Parathyroid adenoma (tissue), 2 donors: ENCODE data around the gene SORBS1.

Experiments used
- H2AFZ ChIP-seq: fragments of 300-600 bp; sonication (generic); one replicate; pipeline ENCODE4 v1.7.0; 2017; ENCODE audit warnings: antibody characterized with exemption, mild to moderate bottlenecking
- H3K27ac ChIP-seq: fragments of 300-600 bp; sonication (generic); one replicate; pipeline ENCODE4 v1.7.0; 2017
- H3K27me3 ChIP-seq: fragments of 300-600 bp; sonication (generic); one replicate; pipeline ENCODE4 v1.7.0; 2017; ENCODE audit warnings: low read length; ENCODE audit not compliant: control insufficient read depth, insufficient read depth
- H3K36me3 ChIP-seq: fragments of 300-600 bp; sonication (generic); one replicate; pipeline ENCODE4 v1.7.0; 2017; ENCODE audit warnings: low read length; ENCODE audit not compliant: control insufficient read depth, insufficient read depth
- H3K4me1 ChIP-seq: fragments of 300-600 bp; sonication (generic); one replicate; pipeline ENCODE4 v1.7.0; 2017; ENCODE audit warnings: control low read depth
- H3K4me2 ChIP-seq: fragments of 300-600 bp; sonication (generic); one replicate; pipeline ENCODE4 v1.7.0; 2017; ENCODE audit warnings: low read length
- H3K4me3 ChIP-seq: fragments of 300-600 bp; sonication (generic); one replicate; pipeline ENCODE4 v1.7.0; 2017; ENCODE audit warnings: low read depth, low read length
- H3K79me2 ChIP-seq: fragments of 300-600 bp; sonication (generic); one replicate; pipeline ENCODE4 v1.7.0; 2017; ENCODE audit warnings: control low read depth
- H3K9ac ChIP-seq: fragments of 300-600 bp; sonication (generic); one replicate; pipeline ENCODE4 v1.7.0; 2017; ENCODE audit warnings: mild to moderate bottlenecking
- H3K9me3 ChIP-seq: fragments of 300-600 bp; sonication (generic); one replicate; pipeline ENCODE4 v1.7.0; 2017; ENCODE audit warnings: low read length; ENCODE audit not compliant: control insufficient read depth
- TF ChIP-seq, protein P1 (sequence below): fragments of 300-600 bp; sonication (generic); IDR thresholded peaks from one replicate; pipeline ENCODE4 v1.7.0; 2017; ENCODE audit warnings: antibody characterized with exemption, mild to moderate bottlenecking
- donor health status: primary hyperparathyroidism.

Gene SORBS1

DNA sequence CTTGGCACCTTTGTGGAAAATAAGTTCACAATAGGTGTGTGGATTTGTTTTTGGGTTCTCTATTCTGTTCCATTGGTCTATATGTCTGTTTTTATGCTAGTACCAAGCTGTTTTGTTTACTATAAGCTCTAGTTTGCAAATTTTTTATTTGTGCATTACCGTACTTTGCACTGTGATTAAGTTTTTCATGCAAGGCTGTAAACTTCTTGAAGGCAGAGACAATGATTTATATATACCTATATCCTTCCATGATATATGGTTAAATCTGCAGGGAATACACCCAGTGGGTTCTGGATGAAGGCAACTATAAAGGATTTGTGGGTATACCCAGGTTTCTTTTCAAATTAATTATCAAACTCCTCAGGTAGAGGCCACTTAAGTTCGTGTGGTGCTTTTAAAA, 178.6 kb downstream of the SORBS1 start:
- Histone ChIP-seq H3K4me1 (no peaks in the 10 kb centered on the region), H3K79me2 (no peaks in the 10 kb centered on the region), H3K4me3 (no peak overlapping the region), H3K36me3 (no peaks in the 10 kb centered on the region), H3K27ac (no peak overlapping the region), H3K9me3 (no peaks in the 10 kb centered on the region), H2AFZ (no peak overlapping the region), H3K9ac (no peak overlapping the region), H3K27me3 (no peaks in the 10 kb centered on the region), H3K4me2 (no peak overlapping the region)
- TF ChIP-seq, protein P1, sequence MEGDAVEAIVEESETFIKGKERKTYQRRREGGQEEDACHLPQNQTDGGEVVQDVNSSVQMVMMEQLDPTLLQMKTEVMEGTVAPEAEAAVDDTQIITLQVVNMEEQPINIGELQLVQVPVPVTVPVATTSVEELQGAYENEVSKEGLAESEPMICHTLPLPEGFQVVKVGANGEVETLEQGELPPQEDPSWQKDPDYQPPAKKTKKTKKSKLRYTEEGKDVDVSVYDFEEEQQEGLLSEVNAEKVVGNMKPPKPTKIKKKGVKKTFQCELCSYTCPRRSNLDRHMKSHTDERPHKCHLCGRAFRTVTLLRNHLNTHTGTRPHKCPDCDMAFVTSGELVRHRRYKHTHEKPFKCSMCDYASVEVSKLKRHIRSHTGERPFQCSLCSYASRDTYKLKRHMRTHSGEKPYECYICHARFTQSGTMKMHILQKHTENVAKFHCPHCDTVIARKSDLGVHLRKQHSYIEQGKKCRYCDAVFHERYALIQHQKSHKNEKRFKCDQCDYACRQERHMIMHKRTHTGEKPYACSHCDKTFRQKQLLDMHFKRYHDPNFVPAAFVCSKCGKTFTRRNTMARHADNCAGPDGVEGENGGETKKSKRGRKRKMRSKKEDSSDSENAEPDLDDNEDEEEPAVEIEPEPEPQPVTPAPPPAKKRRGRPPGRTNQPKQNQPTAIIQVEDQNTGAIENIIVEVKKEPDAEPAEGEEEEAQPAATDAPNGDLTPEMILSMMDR = no peak

DNA sequence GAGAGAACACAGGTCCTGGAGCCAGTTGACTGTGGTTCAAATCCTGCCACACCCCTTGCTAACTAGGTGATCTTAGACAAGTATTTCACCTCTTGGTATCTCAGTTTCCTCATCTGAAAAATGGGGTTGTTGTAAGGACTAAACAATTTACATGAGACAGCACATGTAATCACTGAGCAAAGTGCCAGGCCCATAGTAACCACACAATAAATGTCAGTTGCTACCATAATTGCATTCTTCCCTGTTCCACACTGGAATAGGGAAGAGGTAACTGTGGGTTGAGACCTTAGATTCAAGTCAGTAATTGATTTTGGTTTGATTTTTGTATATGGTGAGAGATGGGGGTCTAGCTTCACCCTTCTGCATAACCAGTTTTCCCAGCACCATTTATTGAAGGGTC, 179.0 kb downstream of the SORBS1 start:
- no peak overlapping the region for H3K4me2 ChIP-seq
- no peak overlapping the region for H2AFZ ChIP-seq
- H3K9me3 ChIP-seq = no peaks in the 10 kb centered on the region
- no peak overlapping the region for H3K9ac ChIP-seq
- H3K4me1 ChIP-seq = no peaks in the 10 kb centered on the region
- H3K27ac ChIP-seq = no peak overlapping the region
- H3K36me3 ChIP-seq = no peaks in the 10 kb centered on the region
- no peak overlapping the region for H3K4me3 ChIP-seq
- TF ChIP-seq, protein P1 = no peak
- no peaks in the 10 kb centered on the region for H3K27me3 ChIP-seq
- no peaks in the 10 kb centered on the region for H3K79me2 ChIP-seq

DNA sequence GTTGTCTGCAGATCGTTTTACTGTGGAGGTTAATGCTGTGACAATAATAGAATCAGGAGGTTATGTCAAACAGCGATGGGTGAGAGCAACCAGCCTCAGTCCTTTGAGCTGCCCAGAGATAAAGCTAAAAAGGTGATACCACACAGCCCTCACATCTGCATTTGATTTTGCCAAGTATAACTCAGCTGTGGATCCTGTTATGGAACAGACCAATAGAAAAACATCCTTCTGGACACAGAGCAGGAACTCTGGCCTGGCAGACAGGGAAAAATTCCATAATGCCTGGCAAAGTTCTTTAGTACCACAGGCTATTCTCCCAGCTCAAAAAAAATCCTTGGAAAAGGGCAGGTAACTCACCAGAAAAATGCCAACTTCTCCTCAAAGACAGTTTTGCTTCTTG, 183.2 kb downstream of the SORBS1 start:
- Histone ChIP-seq H3K4me3 (no peak overlapping the region), H3K9ac (no peak overlapping the region), H3K27me3 (no peaks in the 10 kb centered on the region), H3K36me3 (no peaks in the 10 kb centered on the region), H3K27ac (no peak overlapping the region), H3K9me3 (no peaks in the 10 kb centered on the region), H2AFZ (no peak overlapping the region), H3K4me1 (no peaks in the 10 kb centered on the region), H3K79me2 (no peaks in the 10 kb centered on the region), H3K4me2 (no peak overlapping the region)
- TF ChIP-seq, protein P1 = no peak

DNA sequence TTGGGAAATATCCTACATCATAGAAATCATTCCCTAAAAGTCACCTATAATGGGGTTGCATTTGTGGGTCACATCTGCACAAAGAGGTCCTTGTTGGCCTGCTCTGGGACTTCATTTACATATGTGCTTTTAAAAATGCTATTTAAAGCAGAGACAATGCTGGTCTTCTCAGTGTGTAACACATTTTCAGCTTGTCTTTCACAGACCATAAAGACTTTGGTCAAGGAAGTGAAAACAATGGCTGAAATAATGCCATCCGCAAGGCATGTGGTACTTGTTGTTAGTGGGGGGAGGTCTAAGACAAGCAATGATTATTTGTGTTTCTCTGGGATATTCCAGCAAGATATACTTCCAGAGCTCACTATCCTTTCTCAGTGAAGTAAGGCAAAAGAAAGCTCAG, 185.8 kb downstream of the SORBS1 start:
- Histone ChIP-seq H3K4me3 (no peak overlapping the region), H2AFZ (no peak overlapping the region), H3K27ac (no peak overlapping the region), H3K79me2 (no peaks in the 10 kb centered on the region), H3K36me3 (no peaks in the 10 kb centered on the region), H3K4me2 (no peak overlapping the region), H3K9ac (no peak overlapping the region), H3K9me3 (no peaks in the 10 kb centered on the region), H3K4me1 (no peaks in the 10 kb centered on the region), H3K27me3 (no peaks in the 10 kb centered on the region)
- TF ChIP-seq, protein P1 = no peak

GRCh38 chr10:95374597-95375209, 186.5 kb downstream of the SORBS1 start:
- Histone ChIP-seq H3K4me2 (no peak overlapping the region), H3K4me3 (no peak overlapping the region), H3K9me3 (no peaks in the 10 kb centered on the region), H3K4me1 (no peaks in the 10 kb centered on the region), H3K27ac (no peak overlapping the region), H3K27me3 (no peaks in the 10 kb centered on the region), H3K79me2 (no peaks in the 10 kb centered on the region), H3K9ac (no peak overlapping the region), H3K36me3 (no peaks in the 10 kb centered on the region), H2AFZ (no peak overlapping the region)
- TF ChIP-seq, protein P1 = peak; percentile 61
